ENCODE data around the gene XKR7. TPM values are rescaled to one million over a fixed set of nuclear protein-coding genes. Genes with fewer than 3 reads are reported as not detected.

The XKR7 gene
- total and polyA plus RNA-seq, 2 donors (not counting 3 experiments of a cell fraction or from before 2014, with no cell fraction given): 0.04 TPM; not detected in 1

- CTCF ChIA-PET: interaction anchor here (1.2 to 10.3 kb wide), 4 partner anchors 54 to 190 kb away, joined by 3 to 243 read pairs (median 6); no protein-coding TSS in a partner anchor
- intact Hi-C loops (cut with micrococcal nuclease): no loop called here
Observed at GRCh38 chr20:32036716-32037485, 69.0 kb downstream of the XKR7 start.

More at GRCh38 chr20:32036716-32037485, 69.0 kb downstream of the XKR7 start:
- Histone ChIP-seq H3K27ac (ENCODE audit: insufficient read depth, low read depth, low read length) (no peak overlapping the region), H3K4me3 (replicated peaks in 1 of 3; ENCODE audit: insufficient read depth in 1 of 3, low read depth in 1 of 3, low read length in 3 of 3) (no peak overlapping the region), H3K79me2 (ENCODE audit: control insufficient read depth, insufficient read depth, low read length) (no peaks in the 10 kb centered on the region), H3K27me3 (ENCODE audit: control insufficient read depth in 2 of 2, insufficient read depth in 2 of 2, low read length in 2 of 2) (peaks cover 11 to 16% of the 10 kb centered on the region in 2 experiments), H3K9me1 (replicated peaks; ENCODE audit: control insufficient read depth, extremely low read depth, insufficient read depth, low read length) (no peaks in the 10 kb centered on the region), H3K9me3 (replicated peaks; ENCODE audit: control insufficient read depth, insufficient read depth, low read length) (no peaks in the 10 kb centered on the region), H2AFZ (ENCODE audit: low read depth, low read length) (no peak overlapping the region), H3K36me3 (ENCODE audit: control insufficient read depth in 2 of 2, extremely low read depth in 1 of 2, insufficient read depth in 2 of 2, low read length in 2 of 2) (no peaks in the 10 kb centered on the region), H3K4me1 (ENCODE audit: control insufficient read depth, extremely low read depth, insufficient read depth, low read length) (no peaks in the 10 kb centered on the region), H3K9ac (replicated peaks; ENCODE audit: extremely low read depth, insufficient read depth, low read length) (no peak overlapping the region), H3K4me2 (ENCODE audit: insufficient read depth, low read length) (no peak overlapping the region), H4K20me1 (replicated peaks; ENCODE audit: control insufficient read depth, extremely low read depth, insufficient read depth, low read length) (no peaks in the 10 kb centered on the region)
- DNase-seq (ENCODE audit: low read depth, low spot score): no peak
- POLR2A ChIA-PET: no interaction called here
- dilution Hi-C loops (cut with MboI; ENCODE audit: extremely low pct_ligation_motif_present, low sequenced_read_pairs): no loop called here
- BruUV-seq (replicated peaks): no TSS peak
- TF ChIP-seq MAX (IDR thresholded peaks at IDR 0.05; ENCODE audit: insufficient read depth, insufficient read length) (no peak), GATA2 (IDR thresholded peaks at IDR 0.05; ENCODE audit: insufficient read depth, insufficient read length, low read depth, low read length) (no peak), CTCF (IDR thresholded peaks at IDR 0.05; ENCODE audit: extremely low read depth in 1 of 2, insufficient read depth in 1 of 2, low read depth in 1 of 2, low read length in 2 of 2) (no peak), POLR2A (IDR thresholded peaks at IDR 0.05; ENCODE audit: low read depth, low read length) (no peak), FOS (IDR thresholded peaks at IDR 0.05; ENCODE audit: borderline replicate concordance, insufficient read depth, low read length) (no peak), JUN (IDR thresholded peaks at IDR 0.05; ENCODE audit: borderline replicate concordance, insufficient read depth, insufficient read length, low read depth) (no peak), EZH2 (IDR thresholded peaks at IDR 0.05; ENCODE audit: borderline replicate concordance, low read depth, low read length, severe bottlenecking) (no peak), MYC (IDR thresholded peaks at IDR 0.05; ENCODE audit: low read depth, low read length) (no peak), POLR2AphosphoS5 (IDR thresholded peaks at IDR 0.05; ENCODE audit: insufficient read depth, low read depth, low read length) (no peak)
- no peak for FAIRE-seq
